22Rv1 (cell line): ENCODE data around the gene EMX1.

ENCODE experiments used
- H3K27ac ChIP-seq: fragments of 450-650 bp; 2 replicates; pipeline ENCODE4 v1.5.1; 2017
- CTCF ChIP-seq: fragments of 450-650 bp; IDR thresholded peaks from 2 replicates; pipeline ENCODE4 v1.5.1; 2017; ENCODE audit warnings: mild to moderate bottlenecking
- ZFX ChIP-seq: fragments of 450-650 bp; IDR thresholded peaks from 2 replicates; pipeline ENCODE4 v1.6.1; 2017; ENCODE audit warnings: antibody characterized with exemption, borderline replicate concordance

EMX1 gene

GRCh38 chr2:72917138-72917876 lies at the start of gene EMX1:
EMX1 (plus strand) TSS chr2:72917519; CDS start chr2:72917853, 334 bp downstream.
- TF ChIP-seq CTCF, result no peak
- TF ChIP-seq ZFX, result no peak

GRCh38 chr2:72871060-72871459 lies 46.3 kb upstream of the EMX1 start:
- no peak for TF ChIP-seq ZFX
- TF ChIP-seq CTCF, result no peak
- H3K27ac ChIP-seq, result no peak overlapping the region

More at GRCh38 chr2:72917138-72917876, at the start of gene EMX1:
- H3K27ac ChIP-seq, result no peak within 1 kb of the TSS

- H3K27ac ChIP-seq, result no peak overlapping the region
- TF ChIP-seq ZFX, result no peak
- no peak for TF ChIP-seq CTCF
Measured at GRCh38 chr2:72871880-72872279, 45.4 kb upstream of the EMX1 start.

- H3K27ac ChIP-seq, result no peak overlapping the region
- no peak for TF ChIP-seq CTCF
- no peak for TF ChIP-seq ZFX
Measured at GRCh38 chr2:72883356-72883962, 33.9 kb upstream of the EMX1 start.

GRCh38 chr2:72886505-72887031 lies 30.8 kb upstream of the EMX1 start:
- peak overlapping the region; percentile 97 for H3K27ac ChIP-seq

GRCh38 chr2:72887032-72887739 lies 30.1 kb upstream of the EMX1 start, which contains the start of gene SPR:
SPR (plus strand) TSS chr2:72887408; CDS start chr2:72887433, 25 bp downstream.
- H3K27ac ChIP-seq, result peak within 1 kb of the TSS; percentile 97
- no peak for TF ChIP-seq ZFX
- no peak for TF ChIP-seq CTCF

More at GRCh38 chr2:72886505-72887031, 30.8 kb upstream of the EMX1 start:
- TF ChIP-seq ZFX, result no peak
- no peak for TF ChIP-seq CTCF
